ENCODE measurements around the gene KREMEN1. TPM values are rescaled to one million over a fixed set of nuclear protein-coding genes. Genes with fewer than 3 reads are reported as not detected.

KREMEN1 gene
- total and polyA plus RNA-seq, 9 of the 15 experiments (the other 6 are each of a cell fraction or from before 2014, with no cell fraction given): 0.69 to 11.5 (median 4.3) TPM

GRCh38 chr22:29095459-29095858 is 22.6 kb downstream of the KREMEN1 start (continued):
- TF ChIP-seq CLOCK (CRISPR knock-in tag; IDR thresholded peaks at IDR 0.05; ENCODE audit: borderline replicate concordance): no peak
- no peak for TF ChIP-seq LCOR (CRISPR knock-in tag; IDR thresholded peaks at IDR 0.05)

GRCh38 chr22:29096736-29097669 is 24.2 kb downstream of the KREMEN1 start:
- ChIA-PET POLR2A (interaction anchor here (0.7 to 1.8 kb wide), 4 partner anchors 8 to 593 kb away, joined by 3 to 5 read pairs (median 4); no protein-coding TSS in a partner anchor), CTCF (ENCODE audit: low intra/inter-chr PET ratio) (no interaction called here)
- Histone ChIP-seq H3K4me3 (no peak overlapping the region; the same call in 1 of the 2 replicates), H3K27me3 (ENCODE audit: control insufficient read depth in 2 of 2, insufficient read depth in 2 of 2, low read length in 2 of 2) (no peaks in the 10 kb centered on the region), H2AFZ (ENCODE audit: low read depth, low read length) (peak overlapping the region; percentile 83), H3K36me3 (ENCODE audit: control insufficient read depth, insufficient read depth, low read length) (peaks cover 2% of the 10 kb centered on the region; the same call in 1 of the 3 replicates), H3K79me2 (ENCODE audit: control insufficient read depth, insufficient read depth, low read length) (no peaks in the 10 kb centered on the region), H3K9ac (ENCODE audit: insufficient read depth in 1 of 2, low read depth in 2 of 2, low read length in 2 of 2) (peak overlapping the region in 1 of 2 experiments; percentile 67; a peak in 3 of 4 replicates), H3K4me2 (ENCODE audit: insufficient read depth, low read length) (peak overlapping the region; percentile 58), H4K20me1 (replicated peaks; ENCODE audit: control insufficient read depth, insufficient read depth, low read length) (no peaks in the 10 kb centered on the region), H3K4me1 (replicated peaks in 1 of 2; ENCODE audit: control insufficient read depth in 2 of 2, insufficient read depth in 2 of 2, low read length in 2 of 2) (peaks cover 11 to 25% of the 10 kb centered on the region in 2 experiments; a peak in 4 of 5 replicates), H3K27ac (ENCODE audit: extremely low read depth, low read depth, low read length) (peak overlapping the region; percentile 88), H3K9me1 (ENCODE audit: control insufficient read depth, insufficient read depth, low read length) (no peaks in the 10 kb centered on the region), H3K9me3 (replicated peaks; ENCODE audit: control insufficient read depth, insufficient read depth, low read depth, low read length) (no peaks in the 10 kb centered on the region)
- DNase-seq (ENCODE audit: extremely low read depth in 1 of 4, low spot score in 3 of 4) (peak; percentile 21 to 77 (median 44)), FAIRE-seq (peak; percentile 79), ATAC-seq (peak; percentile 84)
- intact Hi-C loops (cut with micrococcal nuclease) (no loop called here), in situ Hi-C loops (cut with MboI) (no loop called here)
- BruUV-seq (replicated peaks): TSS peak; percentile 39
- WGBS (ENCODE audit: insufficient coverage, low coverage, missing lambda C conversion rate): 13% methylated on average over 12 of the region's 13 CpGs
- TF ChIP-seq CHD4 (IDR thresholded peaks at IDR 0.05; ENCODE audit: insufficient read depth, insufficient replicate concordance, low read depth, low read length, poor library complexity, severe bottlenecking) (no peak), POLR2B (IDR thresholded peaks at IDR 0.05; ENCODE audit: low read depth, partially characterized antibody) (no peak), ZBTB17 (CRISPR knock-in tag; IDR thresholded peaks at IDR 0.05) (peak; percentile 35; the same call in 1 of the 2 replicates), E2F3 (CRISPR knock-in tag; IDR thresholded peaks at IDR 0.05) (no peak), CUX1 (CRISPR knock-in tag; IDR thresholded peaks at IDR 0.05) (0 out of 2 replicates have a peak, but pooled peaks have one; percentile 48), CBFA2T3 (IDR thresholded peaks at IDR 0.05) (peak; percentile 74), MYNN (IDR thresholded peaks at IDR 0.05) (peak; percentile 53; the same call in 1 of the 2 replicates), MYNN (CRISPR knock-in tag; IDR thresholded peaks at IDR 0.05) (no peak), SRSF3 (IDR thresholded peaks at IDR 0.05; ENCODE audit: insufficient read depth, low read length) (no peak)
